ENCODE data around the gene PPFIA3.

The PPFIA3 gene

DNA sequence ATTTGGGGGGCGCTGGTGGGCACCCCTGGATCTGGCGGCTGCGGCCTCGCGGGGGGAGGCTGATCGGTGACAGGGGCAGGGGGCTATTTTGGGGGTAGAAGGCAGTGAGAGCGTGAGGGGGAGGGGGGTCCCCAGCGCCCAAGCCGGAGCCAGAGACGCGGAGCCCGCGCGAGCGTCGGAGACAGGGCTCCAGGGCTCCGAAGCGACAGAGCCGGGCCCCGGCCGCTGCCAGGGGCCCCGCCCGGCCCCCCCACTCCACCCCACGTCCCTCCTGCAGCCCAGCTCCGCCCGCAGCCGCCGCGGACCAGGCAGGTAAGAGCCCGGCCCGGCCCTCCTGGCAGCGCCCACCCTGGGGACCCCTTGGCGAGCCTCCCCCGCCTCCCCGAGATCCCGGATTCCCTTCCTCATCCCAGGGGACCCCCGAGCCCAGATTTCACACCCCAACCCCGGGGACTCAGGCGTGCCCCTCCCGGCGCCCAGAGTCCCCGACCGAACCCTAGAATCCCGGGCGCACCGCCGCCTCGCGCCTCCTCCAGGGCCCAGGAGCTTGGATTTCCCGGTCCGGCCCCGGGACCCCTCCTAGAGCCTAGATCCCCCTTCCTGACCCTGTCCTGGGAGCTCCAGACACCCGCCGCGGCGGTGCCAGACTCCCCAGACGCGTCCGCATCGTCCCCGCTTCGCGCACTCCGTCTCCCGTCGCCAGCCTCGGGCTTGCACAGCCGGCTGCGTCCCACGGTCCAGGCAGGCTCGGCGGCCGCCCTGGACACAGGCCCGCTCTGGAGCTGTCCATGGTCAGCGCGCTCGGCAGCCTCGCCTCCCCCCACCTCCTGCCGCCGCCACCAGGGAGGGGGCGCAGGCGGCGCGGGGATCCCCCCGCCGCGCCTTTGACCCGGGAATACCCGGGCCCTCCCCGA, at the start of gene PPFIA3:
TSS of gene PPFIA3 (plus strand) at position 134 of the 914 bp plus-strand sequence. CDS start 8,330 bp downstream, outside the sequence.
- DNase-seq = peak; percentile 62 to 86 (median 70)

DNA sequence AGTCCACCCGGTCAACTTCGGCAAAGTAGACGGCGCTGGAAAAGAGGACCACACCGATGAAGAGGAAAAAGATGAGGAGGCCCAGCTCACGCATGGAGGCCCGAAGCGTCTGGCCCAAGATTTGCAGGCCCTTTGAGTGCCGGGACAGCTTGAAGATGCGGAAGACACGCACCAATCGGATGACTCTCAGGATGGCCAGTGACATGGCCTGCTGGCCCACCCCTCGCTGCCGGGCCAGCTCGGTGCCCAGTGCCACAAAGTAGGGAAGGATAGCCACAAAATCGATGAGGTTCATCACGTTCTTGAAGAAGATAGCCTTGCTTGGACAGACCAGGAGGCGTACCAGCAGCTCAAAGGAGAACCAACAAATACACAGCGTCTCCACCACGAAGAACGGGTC, 48.9 kb upstream of the PPFIA3 start:
- DNase-seq = no peak

DNA sequence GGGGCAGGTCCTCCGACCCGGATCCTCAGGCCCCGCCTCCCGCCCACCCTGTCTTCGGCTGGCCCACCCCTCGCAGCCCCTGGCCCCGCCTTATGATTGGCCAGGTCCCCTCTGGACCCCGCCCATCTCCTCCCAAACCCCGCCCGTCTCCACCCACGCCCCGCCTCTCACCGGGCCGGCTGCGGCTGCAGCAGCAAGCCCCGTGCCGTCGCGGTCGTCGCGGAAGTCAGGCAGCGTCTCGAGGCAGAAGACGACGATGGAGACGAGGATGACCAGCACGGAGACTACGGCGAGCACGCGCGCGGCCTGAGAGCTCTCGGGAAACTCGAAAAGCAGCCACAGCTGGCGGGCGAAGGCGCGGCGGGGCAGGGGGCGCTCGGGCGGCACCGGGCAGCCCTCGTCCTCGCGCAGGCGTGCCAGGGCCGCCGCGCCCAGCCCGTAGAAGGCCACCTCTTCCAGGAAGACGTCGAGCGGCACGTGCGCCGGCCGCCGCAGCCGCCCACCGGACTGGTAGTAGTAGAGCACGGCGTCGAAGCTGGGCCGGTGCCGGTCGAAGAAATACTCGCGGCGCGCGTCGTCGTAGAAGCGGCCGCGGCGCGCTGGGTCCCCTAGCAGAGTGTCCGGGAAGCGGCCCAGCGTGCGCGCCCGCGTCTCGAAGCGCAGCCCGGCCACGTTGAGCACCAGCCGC, 47.3 kb upstream of the PPFIA3 start:
- DNase-seq = peak in 1 of 3 donors; percentile 41

DNA sequence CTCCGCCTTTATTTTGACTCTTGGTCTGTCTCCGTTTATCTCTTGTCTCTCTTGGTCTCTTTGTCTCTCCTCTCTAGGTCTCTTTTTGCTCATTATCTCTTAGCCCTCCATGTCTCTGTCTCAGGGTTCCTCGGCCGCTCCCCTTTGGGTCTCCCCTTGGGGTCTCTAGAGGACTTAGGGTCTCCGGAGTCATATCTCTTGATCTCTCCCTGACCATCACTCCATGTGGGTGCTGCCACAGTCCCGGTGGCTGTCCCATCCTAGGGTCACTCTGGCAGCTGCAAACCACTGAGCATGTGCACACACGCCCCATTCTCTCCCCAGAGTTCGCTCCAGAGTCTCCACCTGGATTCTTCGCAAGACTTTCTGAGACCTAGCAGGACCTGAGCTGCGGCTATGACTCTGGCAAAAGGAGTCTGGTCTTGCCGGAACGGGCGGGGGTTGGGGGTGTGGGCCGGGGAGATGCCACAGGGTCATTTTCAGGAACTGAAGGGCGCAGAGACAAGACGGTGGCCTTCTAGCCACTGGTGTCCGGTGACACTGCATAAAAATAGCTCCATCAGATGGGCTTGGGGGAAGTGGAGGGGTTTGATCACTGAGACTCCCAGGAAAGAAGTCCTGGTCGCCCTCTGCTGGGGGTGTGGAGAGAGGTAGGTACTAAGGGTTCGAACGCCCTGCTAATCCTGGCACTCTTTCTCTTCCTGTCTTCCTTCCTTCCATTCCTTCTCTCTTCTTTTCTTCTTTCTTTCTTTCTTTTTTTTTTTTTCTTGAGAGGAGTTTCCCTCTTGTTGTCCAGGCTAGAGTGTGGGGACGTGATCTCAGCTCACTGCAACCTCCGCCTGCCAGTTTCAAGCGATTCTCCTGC, 45.6 kb upstream of the PPFIA3 start:
- peak; percentile 37 to 53 (median 43) for DNase-seq

DNA sequence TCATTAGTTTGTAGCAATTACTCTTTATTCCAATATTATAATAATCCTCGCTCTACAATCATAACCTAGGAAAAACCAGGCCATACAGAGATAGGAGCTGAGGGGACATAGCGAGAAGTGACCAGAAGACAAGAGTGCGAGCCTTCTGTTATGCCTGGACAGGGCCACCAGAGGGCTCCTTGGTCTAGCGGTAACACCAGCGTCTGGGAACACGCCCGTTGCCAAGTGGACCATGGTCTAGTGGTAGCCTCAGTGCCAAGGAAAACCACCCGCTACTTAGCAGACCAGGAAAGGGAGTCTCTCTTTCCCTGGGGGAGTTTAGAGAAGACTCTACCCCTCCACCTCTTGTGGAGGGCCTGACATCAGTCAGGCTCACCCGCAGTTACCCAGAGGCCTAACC, 44.5 kb upstream of the PPFIA3 start:
- peak; percentile 44 to 61 (median 58) for DNase-seq

DNA sequence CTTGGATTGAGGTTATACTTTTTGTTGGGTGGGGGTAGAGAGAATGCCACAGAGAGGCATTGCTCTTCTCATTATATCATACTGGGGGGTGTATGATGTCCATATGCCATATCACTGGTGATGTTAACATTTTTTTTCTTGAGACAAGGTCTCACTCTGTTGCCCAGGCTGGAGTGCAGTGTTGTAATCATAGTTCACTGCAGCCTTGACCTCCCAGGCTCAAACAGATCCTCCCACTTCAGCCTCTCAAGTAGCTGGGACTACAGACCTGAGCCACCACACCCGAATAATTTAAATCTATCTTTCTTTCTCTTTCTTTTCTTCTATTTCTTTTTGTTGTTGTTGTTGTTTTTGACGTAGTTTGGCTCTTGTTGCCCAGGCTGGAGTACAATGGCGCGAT, 39.0 kb upstream of the PPFIA3 start:
- DNase-seq = no peak

DNA sequence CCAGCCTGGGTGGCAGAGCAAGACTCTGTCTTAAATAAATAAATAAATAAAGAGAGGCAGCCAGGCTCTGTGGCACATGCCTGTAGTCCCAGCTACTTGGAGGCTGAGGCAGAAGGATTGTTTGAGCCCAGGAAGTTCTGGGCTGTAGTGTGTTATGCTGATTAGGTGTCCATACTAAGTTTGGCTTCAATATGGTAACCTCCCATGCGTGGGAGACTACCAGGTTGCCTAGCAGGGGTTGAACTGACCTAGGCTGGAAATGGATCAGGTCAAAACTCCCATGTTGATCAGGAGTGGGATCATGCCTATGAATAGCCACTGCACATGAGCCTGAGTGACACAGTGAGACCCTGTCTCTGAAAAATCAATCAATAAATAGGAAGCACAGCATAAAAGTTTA, 38.1 kb upstream of the PPFIA3 start:
- DNase-seq = no peak

DNA sequence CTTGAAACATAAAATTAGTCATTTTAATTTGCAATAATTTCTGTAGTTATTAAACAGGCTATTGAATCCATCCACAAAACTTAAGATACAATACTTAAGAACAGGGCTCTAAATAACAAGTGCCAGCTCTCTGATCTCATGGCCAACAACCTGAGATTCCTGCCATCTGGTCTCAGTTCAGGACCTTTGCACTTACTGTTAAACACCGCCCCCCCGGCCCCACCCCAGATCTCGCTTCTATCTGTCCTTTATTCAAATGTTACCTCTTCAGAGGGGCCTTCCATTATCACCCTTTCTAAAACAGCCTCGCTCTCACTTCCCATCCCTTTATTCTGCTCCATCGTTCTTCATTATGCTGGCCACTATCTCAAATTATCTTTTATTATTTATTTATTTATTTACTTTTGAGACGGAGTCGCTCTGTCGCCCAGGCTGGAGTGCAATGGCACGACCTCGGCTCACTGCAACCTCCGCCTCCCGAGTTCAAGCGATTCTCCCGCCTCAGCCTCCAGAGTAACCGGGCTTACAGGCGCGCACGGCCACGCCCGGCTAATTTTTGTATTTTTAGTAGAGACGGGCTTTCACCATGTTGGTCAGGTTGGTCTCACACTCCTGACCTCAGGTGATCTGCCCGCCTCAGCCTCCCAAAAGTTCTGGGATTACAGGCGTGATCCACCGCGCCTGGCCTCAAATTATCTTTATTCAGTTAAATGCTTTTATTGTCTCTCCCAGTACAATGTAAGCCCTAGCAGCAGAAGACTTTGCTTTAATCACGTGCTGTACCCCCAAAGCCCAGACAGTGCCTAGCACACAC, 34.9 kb upstream of the PPFIA3 start:
- DNase-seq = no peak

DNA sequence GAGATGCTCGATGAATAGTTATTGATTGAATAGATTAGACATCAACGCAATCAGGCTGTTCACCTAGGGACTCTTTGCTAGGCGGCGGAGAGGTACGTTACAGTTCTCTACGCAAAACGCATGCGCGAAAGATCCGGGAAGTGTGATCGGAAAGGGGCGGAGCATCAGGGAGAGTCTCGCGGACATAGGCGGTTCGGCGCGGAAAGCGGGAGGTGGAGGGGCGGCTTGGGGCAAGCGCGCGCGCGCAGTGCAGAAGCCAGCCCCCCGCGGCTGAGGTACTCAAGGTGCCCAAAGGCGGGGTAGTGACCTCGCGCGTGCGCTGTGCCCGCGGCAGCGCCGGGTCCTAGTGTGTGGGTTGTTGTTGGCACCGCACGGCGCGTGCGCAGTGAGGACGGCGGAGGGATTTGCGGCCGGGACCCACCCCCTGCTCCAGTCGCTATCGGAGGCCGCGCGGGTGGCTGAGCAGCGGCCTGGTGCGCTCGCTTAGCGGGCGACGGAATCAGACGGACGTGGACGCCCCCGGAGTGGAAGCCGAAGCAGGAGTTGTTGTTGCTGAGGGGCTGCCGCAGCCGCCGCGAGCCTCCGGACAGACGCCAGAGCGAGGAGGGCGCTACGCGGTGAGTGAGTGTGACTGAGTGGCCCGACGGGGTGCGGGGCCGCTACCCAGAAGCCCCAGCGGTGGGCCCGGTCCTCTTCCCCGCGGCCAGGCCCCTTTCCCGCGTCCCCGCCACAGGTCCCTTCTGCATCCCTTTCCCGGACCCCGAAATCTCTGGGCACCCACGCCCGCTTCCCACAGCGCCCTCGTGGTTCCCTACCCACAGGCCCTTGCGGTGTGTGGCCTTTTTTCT, 34.1 kb upstream of the PPFIA3 start, which contains the start of gene SNRNP70:
TSS of gene SNRNP70 (plus strand) at position 432 of the 848 bp plus-strand sequence. CDS start 964 bp downstream, outside the sequence.
- DNase-seq = peak; percentile 99 to 100 (median 100)

DNA sequence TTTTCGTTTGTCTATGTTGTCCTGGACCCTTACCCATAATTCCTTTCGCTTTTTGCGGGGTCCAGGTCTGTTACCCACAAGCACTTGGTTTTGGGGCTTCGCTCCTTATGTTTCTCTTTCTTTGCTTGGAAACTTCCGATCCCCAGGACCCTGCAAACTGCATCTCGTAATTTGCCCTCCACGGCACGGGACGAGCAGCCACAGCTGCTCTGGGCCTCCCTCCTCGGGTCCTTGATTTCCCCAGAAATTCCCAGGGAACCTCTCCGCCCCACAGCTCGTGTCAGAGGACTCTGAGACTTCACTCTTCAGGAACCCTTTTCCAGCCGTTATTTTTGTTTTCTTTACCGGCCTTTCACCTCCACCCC, 33.5 kb upstream of the PPFIA3 start:
- DNase-seq = peak in 1 of 3 donors; percentile 35

DNA sequence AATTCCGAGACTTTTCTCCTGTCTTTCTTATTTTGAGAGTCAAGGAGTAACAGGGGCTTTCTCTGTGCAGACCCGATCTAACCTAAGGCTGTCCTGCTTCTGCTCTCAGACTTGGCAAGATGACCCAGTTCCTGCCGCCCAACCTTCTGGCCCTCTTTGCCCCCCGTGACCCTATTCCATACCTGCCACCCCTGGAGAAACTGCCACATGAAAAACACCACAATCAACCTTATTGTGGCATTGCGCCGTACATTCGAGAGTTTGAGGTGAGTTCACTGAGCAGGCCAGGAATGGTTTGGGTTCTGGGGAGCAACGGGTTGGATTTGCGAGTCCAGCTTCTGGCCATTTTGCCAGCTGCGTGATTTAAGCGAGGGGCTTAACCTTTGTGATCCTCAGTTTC, 33.0 kb upstream of the PPFIA3 start:
- no peak for DNase-seq

DNA sequence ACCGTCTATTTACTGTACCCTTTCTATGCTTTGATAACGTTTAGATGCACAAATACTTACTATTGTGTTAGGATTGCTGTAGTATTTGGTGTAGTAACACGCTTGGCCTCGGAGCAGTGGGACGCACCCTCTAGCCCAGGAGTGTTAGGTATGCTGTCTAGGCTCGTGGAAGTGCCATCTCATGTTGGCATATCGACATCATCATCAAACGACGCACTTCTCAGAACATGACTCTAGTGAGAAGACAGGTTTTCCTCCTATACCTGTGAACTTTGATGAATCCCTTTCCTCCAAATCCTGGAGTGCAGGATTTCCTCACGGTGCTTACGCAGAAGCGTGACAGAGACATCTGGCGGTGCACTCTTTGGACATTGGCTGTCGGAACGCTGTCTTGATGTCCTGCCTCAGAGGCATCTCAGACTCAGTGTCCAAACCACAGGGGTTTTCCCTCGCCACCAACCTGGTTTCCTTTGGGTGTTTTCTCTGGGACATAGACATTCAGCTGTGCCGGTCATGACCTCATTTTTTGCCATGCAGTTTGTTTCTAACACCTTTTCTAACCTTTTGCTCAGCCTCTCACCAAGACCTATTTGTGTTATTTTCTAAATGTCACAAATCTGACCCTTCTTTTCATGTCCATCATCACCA, 27.8 kb upstream of the PPFIA3 start:
- DNase-seq = no peak

DNA sequence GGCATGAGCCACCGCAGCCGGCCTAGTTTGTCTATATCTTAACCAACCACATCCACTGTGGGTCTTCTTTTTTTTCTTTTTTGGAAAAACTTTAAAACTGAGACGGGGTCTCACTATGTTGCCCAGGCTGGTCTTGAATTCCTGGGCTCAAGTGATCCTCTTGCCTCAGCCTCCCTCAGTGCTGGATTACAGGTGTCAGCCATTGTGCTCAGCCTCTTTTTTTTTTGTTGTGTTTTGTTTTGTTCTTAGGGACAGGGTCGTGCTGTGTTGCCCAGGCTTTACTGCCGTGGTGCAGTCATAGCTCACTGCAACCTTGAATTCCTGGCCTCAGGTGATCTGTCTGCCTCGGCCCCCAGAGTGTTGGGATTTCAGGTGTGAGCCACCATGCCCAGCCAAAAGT, 26.7 kb upstream of the PPFIA3 start:
- no peak for DNase-seq

DNA sequence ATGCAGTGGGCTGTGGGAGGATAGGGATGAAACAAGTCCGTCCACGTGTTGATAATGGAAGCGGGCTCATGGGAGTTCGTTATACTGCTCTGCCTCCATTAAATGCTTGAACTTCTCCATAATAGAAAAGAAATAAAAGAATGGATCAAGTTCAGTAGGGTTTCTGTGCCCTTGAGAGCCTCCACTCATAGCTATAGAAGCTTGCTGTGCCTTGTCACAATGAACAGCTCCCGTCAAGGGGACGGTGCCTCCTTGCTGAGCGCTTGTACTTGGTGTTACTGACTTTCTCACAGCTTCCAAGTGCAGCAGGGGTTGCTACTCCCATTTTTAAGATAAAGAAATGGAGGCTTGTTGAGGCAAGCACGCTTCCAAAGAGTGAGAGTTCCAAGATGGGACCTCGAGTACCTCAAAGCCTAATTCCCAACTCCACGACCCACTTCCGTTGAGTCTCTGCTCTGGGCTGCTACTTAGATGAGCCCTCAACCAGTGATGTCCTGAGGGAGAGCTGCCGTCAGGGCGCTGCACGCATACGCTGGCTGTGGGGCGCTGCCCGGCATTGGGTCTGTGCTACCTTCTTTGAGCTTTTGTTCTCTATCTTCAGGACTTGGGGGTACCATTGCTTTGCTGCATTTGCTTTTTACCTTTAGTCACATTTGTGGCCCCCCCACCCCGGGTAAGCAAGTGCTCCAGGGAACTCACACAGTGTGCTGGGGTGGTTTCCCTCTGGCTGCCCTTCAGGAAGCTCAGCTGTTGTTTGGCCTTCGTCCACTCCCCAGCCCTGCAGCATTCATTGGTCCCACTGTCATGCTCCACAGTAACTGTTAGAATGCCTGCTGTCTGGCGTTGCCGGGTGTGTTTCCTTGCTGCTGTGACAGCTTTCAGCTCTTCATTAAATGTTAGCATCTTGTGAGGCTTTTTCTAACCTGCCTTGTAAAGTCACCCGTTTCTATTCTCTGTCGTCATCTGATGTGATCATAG, 24.6 kb upstream of the PPFIA3 start:
- no peak for DNase-seq

DNA sequence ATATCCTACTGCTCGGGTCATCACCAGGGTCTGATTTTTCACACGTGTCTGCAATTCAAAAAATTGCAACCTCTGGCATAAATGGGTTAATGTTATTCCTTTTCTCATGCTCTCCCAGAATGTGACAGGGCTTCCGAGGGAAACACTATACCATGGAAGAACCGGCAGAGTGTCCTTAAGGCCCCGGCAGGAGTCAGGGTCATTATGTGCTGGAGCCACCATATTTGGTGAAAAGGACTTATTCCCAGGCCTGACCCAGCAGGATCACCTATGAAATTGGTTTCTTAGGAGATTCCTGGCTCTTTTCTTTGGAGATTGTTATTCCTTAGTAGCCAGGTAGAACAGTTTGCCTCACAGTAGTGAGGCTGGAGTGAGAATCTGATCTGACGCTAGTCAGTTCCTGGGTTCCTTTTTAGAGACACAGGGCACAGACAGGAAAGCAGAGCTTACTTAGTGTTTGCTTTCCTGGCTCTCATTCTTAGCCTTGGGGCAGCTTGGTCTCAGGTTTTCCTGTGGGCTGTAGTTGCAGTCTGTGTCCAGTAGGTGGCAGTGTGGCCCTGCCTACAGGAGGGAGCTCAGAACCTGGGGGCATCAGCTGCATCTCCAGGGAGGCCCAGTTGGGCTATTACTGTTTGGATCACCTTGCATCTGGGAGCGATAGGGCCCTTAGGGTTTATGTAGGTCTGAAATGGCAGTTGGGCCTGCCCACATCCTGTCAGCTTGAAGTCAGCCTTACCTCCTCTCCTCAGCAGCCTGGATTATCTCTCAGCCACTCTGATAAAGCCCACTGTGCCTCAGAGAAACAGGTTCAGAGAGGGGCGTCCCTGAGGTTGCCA, 21.7 kb upstream of the PPFIA3 start:
- DNase-seq = peak; percentile 75 to 81 (median 77)

DNA sequence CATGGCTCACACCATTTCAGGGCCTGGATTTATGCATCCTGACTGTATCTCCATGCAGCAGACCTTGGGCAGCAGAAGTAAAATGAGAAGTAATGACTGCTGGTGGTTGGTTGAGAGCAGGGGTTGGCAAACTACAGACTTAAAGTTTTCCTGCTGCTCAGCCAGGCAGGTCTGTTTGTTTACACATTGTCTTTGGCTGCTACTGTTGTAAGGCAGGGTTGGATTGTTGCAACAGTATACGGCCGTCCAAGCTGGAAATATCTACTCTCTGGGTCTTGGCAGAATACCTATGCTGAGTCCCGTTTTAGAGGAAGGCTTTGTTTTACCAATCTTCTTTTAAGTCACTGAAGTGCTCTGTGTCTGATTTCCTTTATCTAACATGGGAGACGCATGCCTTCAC, 20.5 kb upstream of the PPFIA3 start:
- DNase-seq = no peak

DNA sequence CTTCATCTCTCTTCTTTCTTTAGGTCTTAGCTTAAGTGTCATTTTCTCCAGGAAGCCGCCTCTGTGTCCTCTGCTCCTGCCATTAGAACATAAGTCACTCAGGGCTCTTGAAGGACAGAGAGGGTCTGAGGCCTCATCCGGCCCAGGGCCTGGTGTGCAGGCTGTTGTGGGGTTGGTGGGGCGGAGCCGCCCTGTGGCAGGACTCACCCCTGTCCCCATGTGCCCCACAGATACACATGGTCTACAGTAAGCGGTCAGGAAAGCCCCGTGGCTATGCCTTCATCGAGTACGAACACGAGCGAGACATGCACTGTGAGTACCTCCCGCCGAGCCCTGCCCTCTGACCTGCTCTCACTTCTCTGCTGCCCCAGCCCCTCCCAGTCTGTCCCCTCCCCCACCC, 18.2 kb upstream of the PPFIA3 start:
- DNase-seq = no peak

DNA sequence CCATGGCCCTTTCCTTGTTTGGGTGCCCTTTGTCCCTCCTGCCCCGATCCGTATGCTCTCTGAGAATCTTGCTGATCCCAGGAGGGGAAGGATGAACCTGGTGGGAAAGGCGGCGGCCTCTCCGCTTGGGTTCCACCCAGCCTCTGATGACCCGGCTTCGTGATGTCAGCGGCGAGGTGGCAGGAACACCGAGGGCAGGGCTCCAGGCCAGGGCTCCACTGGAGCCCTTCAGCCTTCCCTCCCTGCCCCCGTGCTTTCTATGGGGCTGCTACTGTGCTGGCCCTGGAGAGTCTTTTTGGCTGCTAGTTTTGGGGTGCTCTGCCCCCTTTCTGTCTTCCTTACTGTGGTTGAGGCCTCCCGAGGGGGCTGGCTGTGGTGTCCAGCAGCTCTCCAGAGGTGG, 17.0 kb upstream of the PPFIA3 start:
- DNase-seq = no peak

Data from suppressor macrophage treated with lipopolysaccharide for 1 hour (primary cell).